VCaP (cell line): ENCODE measurements around the gene PIK3CA.

Source experiments
- H3K27ac ChIP-seq: fragments of 450-650 bp; 2 replicates; pipeline ENCODE4 v1.5.1; 2017
- CTCF ChIP-seq: fragments of 450-650 bp; conservative IDR thresholded peaks from 2 replicates; pipeline ENCODE4 v1.5.1; 2017; ENCODE audit warnings: mild to moderate bottlenecking, moderate library complexity

PIK3CA gene

GRCh38 chr3:179158336-179159039, 10.3 kb downstream of the PIK3CA start:
- TF ChIP-seq CTCF = no peak
- H3K27ac ChIP-seq = no peak overlapping the region

DNA sequence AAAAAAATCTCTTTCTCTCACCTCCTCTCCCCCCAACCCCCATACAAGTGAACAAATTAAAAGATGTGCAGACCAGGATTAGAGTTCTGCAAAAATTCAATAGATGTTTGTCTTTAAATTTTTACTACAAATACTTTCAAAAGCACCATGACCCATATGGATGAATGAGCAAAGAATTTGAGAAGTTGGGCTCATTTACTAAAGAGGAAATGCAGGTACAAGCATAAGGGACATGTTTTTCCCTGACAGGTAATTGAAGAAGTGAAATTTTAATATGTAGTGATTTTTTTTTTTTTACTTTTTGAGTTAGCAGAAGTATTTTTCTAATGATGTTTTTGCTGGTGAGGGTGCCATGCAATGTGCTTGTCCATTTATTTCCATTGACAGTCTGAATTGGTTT, 15.3 kb downstream of the PIK3CA start:
- H3K27ac ChIP-seq = no peak overlapping the region
- no peak for TF ChIP-seq CTCF

DNA sequence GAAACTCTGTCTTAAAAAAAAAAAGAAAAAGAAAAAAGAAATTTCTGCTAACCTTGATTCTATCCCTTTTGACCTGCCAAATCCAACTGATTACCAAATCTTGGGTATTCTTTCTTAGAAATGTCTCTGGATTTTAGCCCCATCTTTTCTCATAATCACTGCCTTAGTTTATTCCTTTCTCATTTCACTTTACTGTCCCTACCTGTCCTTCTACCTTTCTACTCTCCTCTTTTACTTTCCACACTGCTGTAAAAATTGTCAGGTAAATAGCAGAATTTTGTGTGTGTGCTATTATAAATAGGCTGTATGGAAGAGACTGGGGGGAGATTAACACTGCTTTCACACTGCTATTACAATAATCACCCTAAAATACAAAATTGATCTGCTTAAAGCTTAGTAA, 16.7 kb downstream of the PIK3CA start:
- no peak for TF ChIP-seq CTCF
- no peak overlapping the region for H3K27ac ChIP-seq

- no peak overlapping the region for H3K27ac ChIP-seq
- TF ChIP-seq CTCF = no peak
These were observed 18.5 kb downstream of the PIK3CA start for GRCh38 chr3:179166561-179167201.

DNA sequence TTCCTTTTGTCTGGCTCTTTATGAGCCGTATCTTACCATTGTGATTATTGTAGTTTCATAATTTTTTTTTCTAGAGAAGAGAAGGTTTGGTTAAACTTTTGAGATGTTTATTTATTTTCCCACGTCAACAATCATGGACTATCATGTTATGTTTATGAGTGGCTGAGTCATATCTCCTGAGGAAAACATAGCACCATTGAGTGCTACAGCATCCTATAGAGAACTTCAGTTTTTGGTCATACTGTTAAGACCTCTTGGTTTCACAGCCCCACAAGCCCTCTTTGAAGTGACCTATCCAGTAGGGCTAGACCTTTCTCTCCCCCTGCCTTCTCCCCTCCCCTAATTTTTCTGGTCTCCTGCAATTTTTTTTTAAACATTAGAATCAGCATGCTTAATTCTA, 20.8 kb downstream of the PIK3CA start:
- no peak for TF ChIP-seq CTCF

GRCh38 chr3:179172546-179172945, 24.4 kb downstream of the PIK3CA start:
- H3K27ac ChIP-seq = no peak overlapping the region
- no peak for TF ChIP-seq CTCF

More for the DNA sequence above, 20.8 kb downstream of the PIK3CA start:
- H3K27ac ChIP-seq = no peak overlapping the region

GRCh38 chr3:179174316-179174715, 26.2 kb downstream of the PIK3CA start:
- TF ChIP-seq CTCF = no peak
- H3K27ac ChIP-seq = no peak overlapping the region
